GM12878 (cell line): ENCODE data around the gene PLRG1. TPM values are rescaled to one million over a fixed set of nuclear protein-coding genes. Genes with fewer than 3 reads are reported as not detected.

Experiments
- ATF7 ChIP-seq: fragments of 450-650 bp; IDR thresholded peaks from 2 replicates; pipeline ENCODE4 v1.6.1; 2016; ENCODE audit warnings: low read depth, mild to moderate bottlenecking
- BCL3 ChIP-seq: IDR thresholded peaks from 2 replicates; pipeline ENCODE4 v1.6.1; 2011; ENCODE audit warnings: borderline replicate concordance, low read depth, mild to moderate bottlenecking, moderate library complexity, low read length; ENCODE audit not compliant: insufficient read depth, poor library complexity, severe bottlenecking
- BMI1 ChIP-seq: fragments of 450-650 bp; IDR thresholded peaks from 2 replicates; pipeline ENCODE4 v1.6.1; 2016; ENCODE audit warnings: mild to moderate bottlenecking, moderate library complexity, borderline replicate concordance
- CHD4 ChIP-seq: fragments of 200-600 bp; sonication (generic); IDR thresholded peaks from 2 replicates; pipeline ENCODE4 v1.6.1; 2016; ENCODE audit warnings: mild to moderate bottlenecking
- EED ChIP-seq: sonication (generic); IDR thresholded peaks from 2 replicates; pipeline ENCODE4 v1.6.1; 2016; ENCODE audit warnings: antibody characterized with exemption, low read depth
- EGR1 ChIP-seq, 2 experiments: IDR thresholded peaks; 1 replicate in 1 of 2; 2 replicates in 1 of 2; pipeline ENCODE4 v1.6.1; 2011 to 2012; ENCODE audit warnings: low read depth in 2 of 2, low read length in 2 of 2, borderline replicate concordance in 1 of 2, mild to moderate bottlenecking in 1 of 2, moderate library complexity in 1 of 2
- ETV6 ChIP-seq, 2 experiments: fragments of 450-650 bp in 1 of 2; IDR thresholded peaks in 1 of 2; conservative IDR thresholded peaks in 1 of 2; 2 replicates each; pipeline ENCODE4 v1.6.1; 2014; ENCODE audit warnings: antibody characterized with exemption in 1 of 2, borderline replicate concordance in 1 of 2, low read depth in 1 of 2, mild to moderate bottlenecking in 1 of 2, moderate library complexity in 1 of 2
- EZH2 ChIP-seq: IDR thresholded peaks from 2 replicates; pipeline ENCODE4 v1.6.1; 2012; ENCODE audit warnings: low read depth, mild to moderate bottlenecking, control low read depth, inconsistent platforms, low read length, borderline replicate concordance; ENCODE audit not compliant: control insufficient read depth
- HDAC6 ChIP-seq: fragments of 200-600 bp; sonication (generic); IDR thresholded peaks from one replicate; pipeline ENCODE4 v1.8.0; 2017; ENCODE audit warnings: antibody characterized with exemption; ENCODE audit not compliant: unreplicated experiment
- HDGF ChIP-seq: fragments of 450-650 bp; IDR thresholded peaks from 2 replicates; pipeline ENCODE4 v1.6.1; 2016; ENCODE audit warnings: antibody characterized with exemption
- MYB ChIP-seq: fragments of 150-350 bp; IDR thresholded peaks from 2 replicates; pipeline ENCODE4 v1.6.1; 2014; ENCODE audit warnings: mild to moderate bottlenecking, low read depth, low read length, borderline replicate concordance
- NFYB ChIP-seq: IDR thresholded peaks from 2 replicates; pipeline ENCODE4 v1.6.1; 2011; ENCODE audit warnings: low read depth, mild to moderate bottlenecking, low read length, improper control_type of control experiment, moderate library complexity; ENCODE audit not compliant: insufficient read depth
- NR2C1 ChIP-seq: fragments of 450-650 bp; IDR thresholded peaks from 2 replicates; pipeline ENCODE4 v1.6.1; 2017; ENCODE audit warnings: antibody characterized with exemption, mild to moderate bottlenecking, moderate library complexity
- RFX5 ChIP-seq: IDR thresholded peaks from 2 replicates; pipeline ENCODE4 v1.6.1; 2011; ENCODE audit warnings: low read depth, low read length, improper control_type of control experiment
- SMC3 ChIP-seq: IDR thresholded peaks from 2 replicates; pipeline ENCODE4 v1.6.1; 2011; ENCODE audit warnings: low read length, improper control_type of control experiment, borderline replicate concordance
- SP1 ChIP-seq: IDR thresholded peaks from one replicate; pipeline ENCODE4 v1.6.1; 2011; ENCODE audit warnings: low read depth, low read length
- ZBTB40 ChIP-seq: fragments of 450-650 bp; IDR thresholded peaks from 2 replicates; pipeline ENCODE4 v1.6.1; 2016; ENCODE audit warnings: mild to moderate bottlenecking, moderate library complexity, borderline replicate concordance
- ZZZ3 ChIP-seq: IDR thresholded peaks from 2 replicates; pipeline ENCODE4 v1.6.1; 2011; ENCODE audit warnings: low read depth; ENCODE audit not compliant: control insufficient read depth, insufficient read length
- polyA plus RNA-seq, 11 experiments: library from polyadenylated mRNA; depleted of rRNA in 4 of 11; unstranded in 6 of 11; stranded (reverse) in 5 of 11; fragments of >200 nt; fragmentation: Nextera tagmentation in 4 of 11; fragmentation: Illumina TruSeq in 1 of 11; extraction: Ambion mirVana in 4 of 11; extraction: Trizol in 1 of 11; gene quantifications; 1 replicate in 1 of 11; 2 replicates in 10 of 11; pipeline versions ENCODE4 v1.2.1 to v1.2.3, GENCODE V29; 2011 to 2016; ENCODE audit warnings: inconsistent platforms in 2 of 11, missing spikeins in 2 of 11, low read depth in 1 of 11
- total RNA-seq, 4 experiments: library from RNA; depleted of rRNA in 3 of 4; stranded (reverse); fragments of >200 nt in 3 of 4; fragmentation: Illumina TruSeq in 1 of 4; extraction: Trizol in 1 of 4; gene quantifications; 2 replicates each; pipeline versions ENCODE4 v1.2.1 to v1.2.3, GENCODE V29; 2013 to 2021
- TF ChIP-seq, protein P1 (sequence below): fragments of 450-650 bp; IDR thresholded peaks from 2 replicates; pipeline ENCODE4 v1.6.1; 2018; ENCODE audit warnings: borderline replicate concordance, mild to moderate bottlenecking; ENCODE audit not compliant: partially characterized antibody
- TF ChIP-seq, protein P2 (sequence below): IDR thresholded peaks from 2 replicates; pipeline ENCODE4 v1.6.1; 2012; ENCODE audit warnings: low read length, inconsistent platforms

The PLRG1 gene
- total and polyA plus RNA-seq, 10 of the 15 experiments (the other 5 are each of a cell fraction or from before 2014, with no cell fraction given), result 54.7 to 182 (median 111) TPM

DNA sequence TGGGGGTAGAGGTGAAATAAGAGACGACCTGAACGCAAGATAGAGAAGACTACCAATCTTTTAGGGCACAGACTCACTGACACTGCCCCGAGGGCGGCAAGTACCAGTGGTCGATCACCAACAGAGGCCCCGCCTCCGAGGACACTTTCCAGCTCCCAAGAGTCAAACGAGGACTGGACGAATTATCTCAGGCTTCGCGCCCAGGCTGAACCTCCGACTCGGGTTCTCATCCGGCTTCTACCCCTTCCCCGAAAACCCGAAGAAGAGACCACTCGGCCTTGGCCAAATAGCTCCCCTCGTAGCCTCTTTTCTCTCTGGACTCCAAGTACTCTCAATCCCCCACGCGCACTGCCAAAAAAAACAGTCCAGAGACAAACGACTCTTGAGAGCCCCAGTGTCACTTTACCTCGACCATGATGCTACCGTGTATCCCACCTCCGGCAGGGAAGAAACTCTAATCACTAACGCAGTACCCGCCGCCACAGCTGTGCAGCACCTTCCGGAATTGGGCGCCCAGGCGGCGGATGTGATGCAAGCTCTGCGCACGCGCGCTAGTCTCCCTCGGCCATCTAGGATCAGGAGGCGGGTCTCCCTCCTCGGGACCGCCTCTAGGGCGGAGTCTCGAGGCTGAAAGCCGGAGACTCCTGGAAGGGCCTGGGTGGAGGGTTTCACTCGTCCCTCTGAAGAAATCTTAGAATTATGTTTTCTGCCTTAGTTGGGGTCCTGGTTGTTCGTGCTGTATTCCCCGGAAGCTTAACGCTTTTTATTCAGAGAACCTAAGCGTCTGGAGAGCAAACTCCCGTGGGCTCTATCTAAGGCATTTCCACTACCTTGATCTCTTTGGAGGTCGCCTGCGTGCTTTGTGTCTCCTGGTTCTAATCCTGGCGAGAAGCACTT lies at the start of gene PLRG1 (continued):
- TF ChIP-seq MYB (no peak), SP1 (peak; percentile 13), RFX5 (no peak), SMC3 (no peak), HDGF (no peak), ETV6 (conservative IDR thresholded peaks at IDR 0.05 in 1 of 2, IDR thresholded peaks at IDR 0.05 in 1 of 2; ENCODE audit: borderline replicate concordance in 1 of 2, low read depth in 1 of 2) (no peak), EED (no peak), HDAC6 (no peak), ZZZ3 (no peak), BMI1 (no peak), ATF7 (no peak), BCL3 (no peak), CHD4 (no peak), NFYB (no peak), EGR1 (IDR thresholded peaks at IDR 0.05; ENCODE audit: borderline replicate concordance in 1 of 2, low read depth in 2 of 2, low read length in 2 of 2) (no peak), NR2C1 (no peak), EZH2 (no peak), ZBTB40 (peak; percentile 93)
- TF ChIP-seq, protein P1, sequence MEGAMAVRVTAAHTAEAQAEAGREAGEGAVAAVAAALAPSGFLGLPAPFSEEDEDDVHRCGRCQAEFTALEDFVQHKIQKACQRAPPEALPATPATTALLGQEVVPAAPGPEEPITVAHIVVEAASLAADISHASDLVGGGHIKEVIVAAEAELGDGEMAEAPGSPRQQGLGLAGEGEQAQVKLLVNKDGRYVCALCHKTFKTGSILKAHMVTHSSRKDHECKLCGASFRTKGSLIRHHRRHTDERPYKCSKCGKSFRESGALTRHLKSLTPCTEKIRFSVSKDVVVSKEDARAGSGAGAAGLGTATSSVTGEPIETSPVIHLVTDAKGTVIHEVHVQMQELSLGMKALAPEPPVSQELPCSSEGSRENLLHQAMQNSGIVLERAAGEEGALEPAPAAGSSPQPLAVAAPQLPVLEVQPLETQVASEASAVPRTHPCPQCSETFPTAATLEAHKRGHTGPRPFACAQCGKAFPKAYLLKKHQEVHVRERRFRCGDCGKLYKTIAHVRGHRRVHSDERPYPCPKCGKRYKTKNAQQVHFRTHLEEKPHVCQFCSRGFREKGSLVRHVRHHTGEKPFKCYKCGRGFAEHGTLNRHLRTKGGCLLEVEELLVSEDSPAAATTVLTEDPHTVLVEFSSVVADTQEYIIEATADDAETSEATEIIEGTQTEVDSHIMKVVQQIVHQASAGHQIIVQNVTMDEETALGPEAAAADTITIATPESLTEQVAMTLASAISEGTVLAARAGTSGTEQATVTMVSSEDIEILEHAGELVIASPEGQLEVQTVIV, result no peak
- TF ChIP-seq, protein P2, sequence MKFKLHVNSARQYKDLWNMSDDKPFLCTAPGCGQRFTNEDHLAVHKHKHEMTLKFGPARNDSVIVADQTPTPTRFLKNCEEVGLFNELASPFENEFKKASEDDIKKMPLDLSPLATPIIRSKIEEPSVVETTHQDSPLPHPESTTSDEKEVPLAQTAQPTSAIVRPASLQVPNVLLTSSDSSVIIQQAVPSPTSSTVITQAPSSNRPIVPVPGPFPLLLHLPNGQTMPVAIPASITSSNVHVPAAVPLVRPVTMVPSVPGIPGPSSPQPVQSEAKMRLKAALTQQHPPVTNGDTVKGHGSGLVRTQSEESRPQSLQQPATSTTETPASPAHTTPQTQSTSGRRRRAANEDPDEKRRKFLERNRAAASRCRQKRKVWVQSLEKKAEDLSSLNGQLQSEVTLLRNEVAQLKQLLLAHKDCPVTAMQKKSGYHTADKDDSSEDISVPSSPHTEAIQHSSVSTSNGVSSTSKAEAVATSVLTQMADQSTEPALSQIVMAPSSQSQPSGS, result no peak
